Spleen (tissue), 7 donors: ENCODE results near the gene HBM.

Experiments used
- CTCF ChIP-seq, 11 experiments: fragments of 200-600 bp in 7 of 11; fragments of 450-650 bp in 4 of 11; sonication (generic) in 4 of 11; IDR thresholded peaks in 8 of 11; conservative IDR thresholded peaks in 3 of 11; 1 replicate in 7 of 11; 2 replicates in 4 of 11; pipeline versions ENCODE4 v1.4.0 to v1.8.0; 2016 to 2021; ENCODE audit warnings: antibody characterized with exemption in 11 of 11, inconsistent platforms in 4 of 11, mild to moderate bottlenecking in 1 of 11
- POLR2AphosphoS5 ChIP-seq, 3 donors: sonication (generic); formaldehyde crosslinking; IDR thresholded peaks; one replicate each; pipeline ENCODE4 v1.5.1; 2017; ENCODE audit warnings: antibody characterized with exemption in 3 of 3
- donor health status: DM: no; HTN: no; CAD: no; lungs with moderate emphysema.
- donor health status: DM: no; HTN: no; CAD: no.
- donor health status: DM: no; HTN: no; CAD: no.

GRCh38 chr16:117379-118365 is 48.1 kb upstream of the HBM start:
- peak; percentile 9 to 81 (median 70) for TF ChIP-seq CTCF (IDR thresholded peaks at IDR 0.05 in 8 of 11, conservative IDR thresholded peaks at IDR 0.05 in 3 of 11)
- peak in 2 of 3 donors; percentile 25 to 42 for TF ChIP-seq POLR2AphosphoS5 (IDR thresholded peaks at IDR 0.05)
